HL-60 (cell line): ENCODE data around the gene TCF19.

Experiments used
- DNase-seq, 2 experiments: peaks; one replicate each; pipeline ENCODE4 v3.0.0-alpha.2; 2010 to 2020; ENCODE audit warnings: low read depth in 1 of 2, low spot score in 1 of 2
- H3K27ac ChIP-seq: fragments of 250-450 bp; sonication (Bioruptor Pico); replicated peaks from 2 replicates; pipeline ENCODE4 v1.5.1; 2020; ENCODE audit warnings: mild to moderate bottlenecking, moderate library complexity
- H3K27me3 ChIP-seq: fragments of 250-450 bp; sonication (Bioruptor Pico); 2 replicates; pipeline ENCODE4 v1.5.1; 2021; ENCODE audit warnings: mild to moderate bottlenecking, moderate library complexity; ENCODE audit not compliant: insufficient read depth, poor library complexity, severe bottlenecking
- H3K4me3 ChIP-seq: replicated peaks from 2 replicates; pipeline ENCODE4 v1.5.1; 2011; ENCODE audit warnings: mild to moderate bottlenecking, control low read depth, low read length; ENCODE audit not compliant: insufficient read depth
- CTCF ChIP-seq: IDR thresholded peaks from one replicate; pipeline ENCODE4 v1.5.1; 2011; ENCODE audit warnings: low read length, control low read depth, inconsistent platforms; ENCODE audit not compliant: insufficient read depth
- GABPA ChIP-seq: IDR thresholded peaks from 2 replicates; pipeline ENCODE4 v1.6.1; 2012; ENCODE audit warnings: low read depth
- POLR2AphosphoS5 ChIP-seq: IDR thresholded peaks from 2 replicates; pipeline ENCODE4 v1.6.1; 2012; ENCODE audit warnings: low read depth
- REST ChIP-seq: IDR thresholded peaks from 2 replicates; pipeline ENCODE4 v1.6.1; 2012; ENCODE audit warnings: low read depth; ENCODE audit not compliant: insufficient replicate concordance
- SPI1 ChIP-seq: IDR thresholded peaks from 2 replicates; pipeline ENCODE4 v1.6.1; 2012; ENCODE audit warnings: low read depth, mild to moderate bottlenecking, borderline replicate concordance

The TCF19 gene

GRCh38 chr6:31202259-31203166 lies 44.1 kb downstream of the TCF19 start:
- no peak for TF ChIP-seq CTCF
- TF ChIP-seq POLR2AphosphoS5: 0 out of 2 replicates have a peak, but pooled peaks have one; percentile 11
- DNase-seq: peak; percentile 43 to 47
- Histone ChIP-seq H3K4me3 (peak overlapping the region; percentile 15; the same call in 1 of the 2 replicates), H3K27me3 (no peaks in the 10 kb centered on the region), H3K27ac (peak overlapping the region; percentile 76)

GRCh38 chr6:31203345-31203979 lies 45.1 kb downstream of the TCF19 start:
- no peak overlapping the region for H3K4me3 ChIP-seq
- peak overlapping the region; percentile 76 for H3K27ac ChIP-seq
- peak; percentile 74 to 79 for DNase-seq
- no peak for TF ChIP-seq POLR2AphosphoS5
- peak; percentile 40 for TF ChIP-seq REST
- no peaks in the 10 kb centered on the region for H3K27me3 ChIP-seq

GRCh38 chr6:31204751-31205145 lies 46.4 kb downstream of the TCF19 start:
- H3K4me3 ChIP-seq: no peak overlapping the region
- no peak for DNase-seq
- H3K27ac ChIP-seq: peak overlapping the region; percentile 76
- H3K27me3 ChIP-seq: no peaks in the 10 kb centered on the region
- TF ChIP-seq REST (no peak), GABPA (no peak), SPI1 (no peak), CTCF (no peak)

GRCh38 chr6:31205638-31206037 lies 47.2 kb downstream of the TCF19 start:
- Histone ChIP-seq H3K27me3 (no peaks in the 10 kb centered on the region), H3K27ac (no peak overlapping the region), H3K4me3 (no peak overlapping the region)
- no peak for DNase-seq
- TF ChIP-seq CTCF (no peak), REST (no peak), GABPA (no peak), SPI1 (no peak), POLR2AphosphoS5 (no peak)
